C1 segment of cervical spinal cord (tissue), 14 donors: ENCODE measurements around the gene PLEKHM1.

Source experiments
- DNase-seq, 14 donors: peaks; one replicate each; lab custom pipeline; 2025; lab: John Stamatoyannopoulos, UW

PLEKHM1 gene

GRCh38 chr17:45402916-45403315, 87.6 kb downstream of the PLEKHM1 start:
- DNase-seq, result no peak

GRCh38 chr17:45398800-45399199, 91.7 kb downstream of the PLEKHM1 start:
- no peak for DNase-seq

- DNase-seq, result no peak
These were observed 92.7 kb downstream of the PLEKHM1 start for GRCh38 chr17:45397796-45398195.

GRCh38 chr17:45396496-45397205, 93.9 kb downstream of the PLEKHM1 start:
- DNase-seq, result no peak

GRCh38 chr17:45395569-45396415, 94.7 kb downstream of the PLEKHM1 start:
- no peak for DNase-seq

- DNase-seq, result peak in 11 of 14 donors; percentile 13 to 52 (median 33)
These were observed 95.5 kb downstream of the PLEKHM1 start for GRCh38 chr17:45394913-45395568.

GRCh38 chr17:45394564-45394912, 96.0 kb downstream of the PLEKHM1 start:
- DNase-seq, result no peak

DNA sequence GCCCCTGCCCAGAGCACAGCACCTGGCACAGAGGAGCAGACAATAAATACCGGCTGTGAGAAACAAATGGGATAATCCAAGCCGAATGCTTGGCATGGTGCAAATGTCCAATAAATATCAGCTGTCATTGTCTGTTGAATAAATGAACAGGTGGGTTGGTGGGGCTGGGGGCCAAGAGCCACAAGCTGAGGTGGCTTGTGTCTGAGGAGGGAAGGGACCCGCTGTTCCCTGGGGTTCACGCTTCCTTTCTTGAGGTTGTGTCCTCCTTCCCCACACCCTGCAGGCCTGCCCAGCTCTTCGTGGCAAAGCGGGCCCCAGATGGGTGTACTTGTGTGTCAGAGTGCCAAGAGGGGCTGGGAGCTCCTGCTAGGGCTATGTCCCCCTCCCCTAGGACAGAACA, 96.4 kb downstream of the PLEKHM1 start:
- DNase-seq, result no peak

- DNase-seq, result no peak
These were observed 97.1 kb downstream of the PLEKHM1 start for GRCh38 chr17:45393411-45393810.

DNA sequence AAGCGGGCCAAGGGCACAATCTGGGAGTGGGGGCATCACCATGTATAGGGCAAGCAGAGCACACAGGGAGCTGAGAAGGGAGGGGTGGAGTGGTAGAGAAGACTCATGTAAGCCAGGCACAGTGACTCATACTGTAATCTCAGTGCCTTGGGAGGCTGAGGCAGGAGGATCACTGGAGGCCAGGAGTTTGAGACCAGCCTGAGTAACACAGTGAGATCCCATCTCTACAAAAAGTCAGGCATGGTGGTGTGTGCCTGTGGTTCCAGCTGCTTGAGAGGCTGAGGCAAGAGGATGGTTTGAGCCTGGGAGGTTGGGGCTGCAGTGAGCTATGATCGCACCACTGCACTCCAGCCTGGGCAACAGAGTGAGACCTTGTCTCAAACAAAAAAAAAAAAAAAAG, 98.6 kb downstream of the PLEKHM1 start:
- no peak for DNase-seq

- no peak for DNase-seq
These were observed 99.2 kb downstream of the PLEKHM1 start for GRCh38 chr17:45391291-45391690.

DNA sequence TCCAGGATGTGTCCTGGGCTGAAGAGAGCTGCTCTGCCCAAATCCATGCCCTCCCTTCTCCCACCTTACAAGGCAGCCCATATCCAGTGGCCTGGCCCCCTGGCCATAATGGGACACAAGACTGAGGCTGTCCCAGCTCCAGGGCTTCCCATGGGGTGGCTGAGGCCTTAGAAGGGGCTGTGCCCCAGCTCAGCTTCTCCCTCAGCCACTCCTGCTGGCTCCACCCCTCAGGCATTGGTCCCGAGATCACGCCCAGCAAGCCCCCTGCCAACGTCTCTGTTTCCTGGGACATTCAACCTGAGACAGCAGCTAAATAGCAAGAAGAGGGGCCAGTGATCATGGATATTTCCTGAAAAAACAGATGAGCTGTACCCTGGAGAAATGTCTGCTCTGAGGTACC, 101.2 kb downstream of the PLEKHM1 start:
- no peak for DNase-seq

DNA sequence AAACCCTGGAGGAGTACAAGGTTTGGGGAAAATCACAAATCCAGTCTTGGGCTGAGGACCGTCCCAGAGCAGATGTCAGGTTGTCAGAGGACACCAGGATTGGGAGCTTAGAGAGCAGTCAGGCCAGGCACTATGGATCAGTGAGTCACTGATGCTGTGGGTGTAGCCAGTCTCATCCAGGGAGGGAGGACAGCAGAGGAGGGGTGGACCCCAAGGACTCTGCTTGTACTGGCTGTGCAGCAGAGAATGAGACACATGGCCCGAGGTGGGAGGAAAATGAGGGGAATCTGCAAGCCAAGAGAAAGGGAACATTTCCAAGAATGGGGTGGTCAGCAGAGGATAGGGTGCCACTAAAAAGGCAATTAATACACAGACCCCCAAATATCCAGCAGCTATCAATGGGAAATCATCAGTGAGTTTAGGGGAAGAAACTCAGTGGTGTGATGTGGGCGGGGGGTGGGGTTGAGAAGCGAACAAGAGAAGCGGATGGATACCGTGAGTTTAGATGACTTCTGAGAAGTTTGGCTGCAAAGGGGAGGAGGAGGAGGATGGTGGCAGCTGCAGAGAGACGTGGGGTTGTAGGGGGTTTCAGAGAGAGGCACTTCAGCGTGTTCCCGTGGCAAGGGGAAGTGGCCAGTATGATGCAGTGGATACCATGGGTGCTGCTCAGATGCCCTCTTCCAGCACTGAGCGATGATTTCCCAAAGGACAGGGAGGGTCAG, 101.8 kb downstream of the PLEKHM1 start:
- DNase-seq, result no peak

GRCh38 chr17:45387739-45388138, 102.8 kb downstream of the PLEKHM1 start:
- no peak for DNase-seq

GRCh38 chr17:45386178-45386577, 104.3 kb downstream of the PLEKHM1 start:
- no peak for DNase-seq
